ENCODE measurements around the gene NDUFB7.
A peak's percentile ranks its signal among the peaks of the same experiment; 100 is the strongest.
"Not testable (repeated sequence)": the region's sequence is repeated elsewhere in the genome, so short reads cannot be mapped to it uniquely, and the experiment has no call there.

NDUFB7 gene

DNA sequence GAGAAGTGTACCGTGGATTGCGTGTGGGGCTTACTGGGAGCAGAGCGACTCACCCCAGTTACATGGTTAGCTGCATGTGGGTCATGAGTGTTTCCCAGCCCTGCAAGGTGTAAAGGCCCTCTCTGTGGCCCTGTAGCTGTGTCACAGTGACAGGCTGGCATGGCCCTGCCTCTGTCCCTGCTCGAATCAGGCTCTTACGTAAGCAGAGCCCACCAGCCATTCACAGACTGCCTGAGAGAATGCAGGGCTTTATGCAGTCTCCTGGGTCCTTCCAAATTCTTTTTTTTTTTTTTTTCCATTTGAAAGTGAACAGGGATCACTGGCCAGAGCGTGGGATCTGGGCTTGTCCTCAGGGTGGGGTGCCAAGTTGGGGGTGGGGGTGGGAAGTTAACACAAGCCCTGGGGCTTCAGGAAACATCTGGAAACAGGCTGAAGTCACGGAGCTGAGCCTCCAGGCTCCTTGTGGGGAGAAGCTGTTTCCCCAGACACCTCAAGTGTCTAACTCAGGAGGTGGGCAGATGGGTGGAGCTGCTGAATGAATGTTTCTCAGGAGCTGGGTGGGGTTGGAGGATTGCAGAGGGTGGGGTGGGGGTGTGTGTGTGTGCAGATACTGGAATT lies 29.0 kb downstream of the NDUFB7 start:
- Histone ChIP-seq H3K9me3 (ENCODE audit: control insufficient read depth, insufficient read depth, low read depth, low read length) (no peaks in the 10 kb centered on the region), H3K4me1 (ENCODE audit: control insufficient read depth, insufficient read depth, low read length) (peaks cover 2% of the 10 kb centered on the region; the same call in 1 of the 2 replicates), H3K4me3 (ENCODE audit: low read depth, low read length) (no peak overlapping the region), H3K27ac (ENCODE audit: extremely low read depth, low read depth, low read length) (no peak overlapping the region), H3K36me3 (ENCODE audit: control insufficient read depth in 2 of 2, insufficient read depth in 1 of 2, low read length in 2 of 2) (peaks cover 3 to 9% of the 10 kb centered on the region in 2 experiments; a peak in 2 of 3 replicates)
- ChIA-PET POLR2A (interaction anchor here (0.7 to 1.0 kb wide), 2 partner anchors 22 to 24 kb away, joined by 3 to 4 read pairs; partner anchors contain the start of gene DNAJB1), CTCF (interaction anchor here (0.5 to 1.3 kb wide), 5 partner anchors 11 to 467 kb away, joined by 3 to 7 read pairs (median 4); no protein-coding TSS in a partner anchor)
- TF ChIP-seq ZNF423 (tag by site-specific recombination; IDR thresholded peaks at IDR 0.05) (no peak), ZBTB20 (tag by site-specific recombination; IDR thresholded peaks at IDR 0.05) (0 out of 2 replicates have a peak, but pooled peaks have one; percentile 24), ZNF335 (tag by site-specific recombination; conservative IDR thresholded peaks at IDR 0.05) (0 out of 2 replicates have a peak, but pooled peaks have one; percentile 19), ATF2 (tag by site-specific recombination; IDR thresholded peaks at IDR 0.05; ENCODE audit: low read depth) (no peak), KLF1 (tag by site-specific recombination; IDR thresholded peaks at IDR 0.05) (peak; percentile 79), ZFHX2 (tag by site-specific recombination; conservative IDR thresholded peaks at IDR 0.05) (0 out of 2 replicates have a peak, but pooled peaks have one; percentile 6), EGR2 (tag by site-specific recombination; IDR thresholded peaks at IDR 0.05; ENCODE audit: low read depth) (0 out of 2 replicates have a peak, but pooled peaks have one; percentile 18)

GRCh38 chr19:14541979-14542378 lies 29.9 kb downstream of the NDUFB7 start:
- H3K4me3 ChIP-seq (ENCODE audit: low read depth, low read length); H3K9me3 ChIP-seq (ENCODE audit: control insufficient read depth, insufficient read depth, low read depth, low read length); H3K27ac ChIP-seq (ENCODE audit: extremely low read depth, low read depth, low read length); H3K36me3 ChIP-seq (ENCODE audit: control insufficient read depth in 2 of 2, insufficient read depth in 1 of 2, low read length in 2 of 2); H3K4me1 ChIP-seq (ENCODE audit: control insufficient read depth, insufficient read depth, low read length): not testable (repeated sequence)
- ChIA-PET POLR2A (interaction anchor here (1.0 kb wide), 1 partner anchor 23 kb away, joined by 4 read pairs; the partner anchor contains the start of gene DNAJB1), CTCF (interaction anchor here (0.6 to 0.9 kb wide), 3 partner anchors 12 to 70 kb away, joined by 3 read pairs; no protein-coding TSS in a partner anchor)
- TF ChIP-seq ZNF121 (tag by site-specific recombination; IDR thresholded peaks at IDR 0.05) = peak; percentile 90

- CTCF ChIA-PET = interaction anchor here (0.6 to 1.0 kb wide), 7 partner anchors 14 to 1163 kb away, joined by 3 to 7 read pairs (median 3); partner anchors contain the start of gene NDUFB7
- Histone ChIP-seq H3K4me1 (ENCODE audit: control insufficient read depth, insufficient read depth, low read length) (peaks cover 2% of the 10 kb centered on the region; the same call in 1 of the 2 replicates), H3K36me3 (ENCODE audit: control insufficient read depth in 2 of 2, insufficient read depth in 1 of 2, low read length in 2 of 2) (peaks cover 3 to 9% of the 10 kb centered on the region in 2 experiments; a peak in 2 of 3 replicates), H3K9me3 (ENCODE audit: control insufficient read depth, insufficient read depth, low read depth, low read length) (no peaks in the 10 kb centered on the region), H3K4me3 (ENCODE audit: low read depth, low read length) (no peak overlapping the region), H3K27ac (ENCODE audit: extremely low read depth, low read depth, low read length) (no peak overlapping the region)
- POLR2A ChIA-PET = no interaction called here
- no peak for TF ChIP-seq ZNF747 (tag by site-specific recombination; IDR thresholded peaks at IDR 0.05)
- no peak for TF ChIP-seq ZNF248 (tag by site-specific recombination; IDR thresholded peaks at IDR 0.05)
- TF ChIP-seq, protein P1, sequence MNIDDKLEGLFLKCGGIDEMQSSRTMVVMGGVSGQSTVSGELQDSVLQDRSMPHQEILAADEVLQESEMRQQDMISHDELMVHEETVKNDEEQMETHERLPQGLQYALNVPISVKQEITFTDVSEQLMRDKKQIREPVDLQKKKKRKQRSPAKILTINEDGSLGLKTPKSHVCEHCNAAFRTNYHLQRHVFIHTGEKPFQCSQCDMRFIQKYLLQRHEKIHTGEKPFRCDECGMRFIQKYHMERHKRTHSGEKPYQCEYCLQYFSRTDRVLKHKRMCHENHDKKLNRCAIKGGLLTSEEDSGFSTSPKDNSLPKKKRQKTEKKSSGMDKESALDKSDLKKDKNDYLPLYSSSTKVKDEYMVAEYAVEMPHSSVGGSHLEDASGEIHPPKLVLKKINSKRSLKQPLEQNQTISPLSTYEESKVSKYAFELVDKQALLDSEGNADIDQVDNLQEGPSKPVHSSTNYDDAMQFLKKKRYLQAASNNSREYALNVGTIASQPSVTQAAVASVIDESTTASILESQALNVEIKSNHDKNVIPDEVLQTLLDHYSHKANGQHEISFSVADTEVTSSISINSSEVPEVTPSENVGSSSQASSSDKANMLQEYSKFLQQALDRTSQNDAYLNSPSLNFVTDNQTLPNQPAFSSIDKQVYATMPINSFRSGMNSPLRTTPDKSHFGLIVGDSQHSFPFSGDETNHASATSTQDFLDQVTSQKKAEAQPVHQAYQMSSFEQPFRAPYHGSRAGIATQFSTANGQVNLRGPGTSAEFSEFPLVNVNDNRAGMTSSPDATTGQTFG (tag by site-specific recombination; IDR thresholded peaks at IDR 0.05; ENCODE audit: borderline replicate concordance) = no peak
- no peak for TF ChIP-seq YY2 (tag by site-specific recombination; IDR thresholded peaks at IDR 0.05)
- no peak for TF ChIP-seq GLIS1 (tag by site-specific recombination; IDR thresholded peaks at IDR 0.05)
- TF ChIP-seq, protein P2, sequence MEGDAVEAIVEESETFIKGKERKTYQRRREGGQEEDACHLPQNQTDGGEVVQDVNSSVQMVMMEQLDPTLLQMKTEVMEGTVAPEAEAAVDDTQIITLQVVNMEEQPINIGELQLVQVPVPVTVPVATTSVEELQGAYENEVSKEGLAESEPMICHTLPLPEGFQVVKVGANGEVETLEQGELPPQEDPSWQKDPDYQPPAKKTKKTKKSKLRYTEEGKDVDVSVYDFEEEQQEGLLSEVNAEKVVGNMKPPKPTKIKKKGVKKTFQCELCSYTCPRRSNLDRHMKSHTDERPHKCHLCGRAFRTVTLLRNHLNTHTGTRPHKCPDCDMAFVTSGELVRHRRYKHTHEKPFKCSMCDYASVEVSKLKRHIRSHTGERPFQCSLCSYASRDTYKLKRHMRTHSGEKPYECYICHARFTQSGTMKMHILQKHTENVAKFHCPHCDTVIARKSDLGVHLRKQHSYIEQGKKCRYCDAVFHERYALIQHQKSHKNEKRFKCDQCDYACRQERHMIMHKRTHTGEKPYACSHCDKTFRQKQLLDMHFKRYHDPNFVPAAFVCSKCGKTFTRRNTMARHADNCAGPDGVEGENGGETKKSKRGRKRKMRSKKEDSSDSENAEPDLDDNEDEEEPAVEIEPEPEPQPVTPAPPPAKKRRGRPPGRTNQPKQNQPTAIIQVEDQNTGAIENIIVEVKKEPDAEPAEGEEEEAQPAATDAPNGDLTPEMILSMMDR (tag by site-specific recombination; IDR thresholded peaks at IDR 0.05) = no peak
- no peak for TF ChIP-seq ZNF560 (tag by site-specific recombination; IDR thresholded peaks at IDR 0.05; ENCODE audit: borderline replicate concordance)
- TF ChIP-seq ZNF221 (tag by site-specific recombination; IDR thresholded peaks at IDR 0.05; ENCODE audit: borderline replicate concordance) = no peak
- TF ChIP-seq ZNF202 (tag by site-specific recombination; IDR thresholded peaks at IDR 0.05; ENCODE audit: borderline replicate concordance) = no peak
- TF ChIP-seq SETDB1 (IDR thresholded peaks at IDR 0.05; ENCODE audit: insufficient read length, low read length) = no peak
- no peak for TF ChIP-seq ZNF214 (tag by site-specific recombination; IDR thresholded peaks at IDR 0.05; ENCODE audit: borderline replicate concordance)
- no peak for TF ChIP-seq ZNF555 (tag by site-specific recombination; conservative IDR thresholded peaks at IDR 0.05)
- TF ChIP-seq ZNF768 (tag by site-specific recombination; IDR thresholded peaks at IDR 0.05) = no peak
Measured at GRCh38 chr19:14540741-14541525, 30.9 kb downstream of the NDUFB7 start.

All from HEK293 (cell line).